GM19467 (cell line): ENCODE results near the gene IRF4.

Experiments
- ATAC-seq: cut with Tn5 transposase; IDR thresholded peaks from one replicate; pipeline ENCODE4 v1.9.1; 2021; ENCODE audit warnings: mild to moderate bottlenecking, moderate library complexity; ENCODE audit not compliant: unreplicated experiment

The IRF4 gene

GRCh38 chr6:395432-396125 lies 4.0 kb downstream of the IRF4 start:
- no peak for ATAC-seq

GRCh38 chr6:396126-396520 lies 4.6 kb downstream of the IRF4 start:
- no peak for ATAC-seq

GRCh38 chr6:397056-397455 lies 5.5 kb downstream of the IRF4 start:
- no peak for ATAC-seq

- no peak for ATAC-seq
Observed at GRCh38 chr6:397604-398003, 6.1 kb downstream of the IRF4 start.

- ATAC-seq = no peak
Observed at GRCh38 chr6:398065-398464, 6.5 kb downstream of the IRF4 start.

- ATAC-seq = no peak
Observed at GRCh38 chr6:398558-399078, 7.1 kb downstream of the IRF4 start.

GRCh38 chr6:399785-400534 lies 8.4 kb downstream of the IRF4 start:
- ATAC-seq = peak; percentile 35

GRCh38 chr6:400815-401214 lies 9.3 kb downstream of the IRF4 start:
- no peak for ATAC-seq

- ATAC-seq = no peak
Observed at GRCh38 chr6:401239-401993, 9.9 kb downstream of the IRF4 start.

GRCh38 chr6:401994-402640 lies 10.6 kb downstream of the IRF4 start:
- no peak for ATAC-seq

GRCh38 chr6:402901-403658 lies 11.5 kb downstream of the IRF4 start:
- ATAC-seq = no peak

GRCh38 chr6:403659-404655 lies 12.4 kb downstream of the IRF4 start:
- no peak for ATAC-seq

- no peak for ATAC-seq
Observed at GRCh38 chr6:404685-405423, 13.3 kb downstream of the IRF4 start.

- no peak for ATAC-seq
Observed at GRCh38 chr6:408148-408547, 16.6 kb downstream of the IRF4 start.

- ATAC-seq = no peak
Observed at GRCh38 chr6:408599-409102, 17.1 kb downstream of the IRF4 start.

GRCh38 chr6:409370-409972 lies 17.9 kb downstream of the IRF4 start:
- ATAC-seq = no peak

GRCh38 chr6:410555-411395 lies 19.2 kb downstream of the IRF4 start:
- ATAC-seq = no peak
